ENCODE measurements around the gene ZNF770.

GRCh38 chr15:34953851-34954250, 34.2 kb downstream of the ZNF770 start:
- no peak for TF ChIP-seq CTCF (IDR thresholded peaks at IDR 0.05; ENCODE audit: low read length)
- TF ChIP-seq EZH2 (optimal IDR thresholded peaks at IDR 0.05; ENCODE audit: low read depth, low read length): no peak
